Neural crest cell (in vitro differentiated cells): ENCODE measurements around the gene LIN37. TPM values are rescaled to one million over a fixed set of nuclear protein-coding genes. Genes with fewer than 3 reads are reported as not detected.

Experiments used
- DNase-seq: peaks from one replicate; pipeline ENCODE4 v3.0.0; 2021; ENCODE audit warnings: low read depth, mixed read lengths, low spot score
- H3K27ac Mint-ChIP-seq: one replicate; pipeline ENCODE4 v1.8.0; 2021; ENCODE audit warnings: mild to moderate bottlenecking, mixed read lengths; ENCODE audit not compliant: unreplicated experiment
- H3K27me3 Mint-ChIP-seq: 2 replicates; pipeline ENCODE4 v1.8.0; 2021; ENCODE audit warnings: low read depth, mild to moderate bottlenecking, mixed read lengths
- H3K36me3 Mint-ChIP-seq: 2 replicates; pipeline ENCODE4 v1.8.0; 2021; ENCODE audit warnings: low read depth, mild to moderate bottlenecking, mixed read lengths
- H3K4me1 Mint-ChIP-seq: 2 replicates; pipeline ENCODE4 v1.8.0; 2021; ENCODE audit warnings: mixed read lengths
- H3K4me3 Mint-ChIP-seq: one replicate; pipeline ENCODE4 v1.8.0; 2021; ENCODE audit warnings: mild to moderate bottlenecking, mixed read lengths
- H3K9me3 Mint-ChIP-seq: 2 replicates; pipeline ENCODE4 v1.8.0; 2021; ENCODE audit warnings: mixed read lengths
- CTCF ChIP-seq: fragments of 200-600 bp; sonication (generic); conservative IDR thresholded peaks from 2 replicates; pipeline ENCODE4 v1.5.0; 2021; ENCODE audit warnings: antibody characterized with exemption, mild to moderate bottlenecking
- total RNA-seq: library from RNA; stranded (reverse); gene quantifications from 2 replicates; pipeline ENCODE4 v1.2.1, GENCODE V29; 2021

Gene LIN37
- total RNA-seq, 1 donor from 2014 or later: 12.5 TPM

- no peaks in the 10 kb centered on the region for H3K9me3 Mint-ChIP-seq
- H3K27ac Mint-ChIP-seq: no peak overlapping the region
- peaks cover 3% of the 10 kb centered on the region for H3K36me3 Mint-ChIP-seq
- H3K4me1 Mint-ChIP-seq: peaks cover 7% of the 10 kb centered on the region
- no peak overlapping the region for H3K4me3 Mint-ChIP-seq
- no peak for TF ChIP-seq CTCF
- no peaks in the 10 kb centered on the region for H3K27me3 Mint-ChIP-seq
- DNase-seq: no peak
These were observed 36.3 kb downstream of the LIN37 start for GRCh38 chr19:35784503-35785338.

GRCh38 chr19:35785339-35785627 is 36.9 kb downstream of the LIN37 start:
- Mint-ChIP-seq H3K27ac (no peak overlapping the region), H3K9me3 (no peaks in the 10 kb centered on the region), H3K4me1 (peaks cover 7% of the 10 kb centered on the region), H3K4me3 (no peak overlapping the region), H3K36me3 (peaks cover 3% of the 10 kb centered on the region), H3K27me3 (no peaks in the 10 kb centered on the region)
- no peak for DNase-seq
- no peak for TF ChIP-seq CTCF

GRCh38 chr19:35786299-35787160 is 38.2 kb downstream of the LIN37 start:
- no peak for DNase-seq
- peaks cover 7% of the 10 kb centered on the region for H3K4me1 Mint-ChIP-seq

GRCh38 chr19:35787227-35787799 is 38.9 kb downstream of the LIN37 start:
- DNase-seq: no peak
- Mint-ChIP-seq H3K27me3 (no peaks in the 10 kb centered on the region), H3K9me3 (no peaks in the 10 kb centered on the region), H3K4me1 (peaks cover 7% of the 10 kb centered on the region), H3K36me3 (peaks cover 3% of the 10 kb centered on the region), H3K4me3 (no peak overlapping the region), H3K27ac (no peak overlapping the region)
- no peak for TF ChIP-seq CTCF

More at GRCh38 chr19:35786299-35787160, 38.2 kb downstream of the LIN37 start:
- no peaks in the 10 kb centered on the region for H3K27me3 Mint-ChIP-seq
- no peak overlapping the region for H3K27ac Mint-ChIP-seq
- peaks cover 3% of the 10 kb centered on the region for H3K36me3 Mint-ChIP-seq
- TF ChIP-seq CTCF: no peak
- H3K9me3 Mint-ChIP-seq: no peaks in the 10 kb centered on the region
- no peak overlapping the region for H3K4me3 Mint-ChIP-seq

GRCh38 chr19:35788205-35788960 is 40.0 kb downstream of the LIN37 start:
- no peak for DNase-seq
- TF ChIP-seq CTCF: no peak
- peaks cover under 1% of the 10 kb centered on the region for H3K4me1 Mint-ChIP-seq
- no peaks in the 10 kb centered on the region for H3K9me3 Mint-ChIP-seq
- H3K36me3 Mint-ChIP-seq: no peaks in the 10 kb centered on the region
- H3K27me3 Mint-ChIP-seq: no peaks in the 10 kb centered on the region
- no peak overlapping the region for H3K27ac Mint-ChIP-seq
- no peak overlapping the region for H3K4me3 Mint-ChIP-seq
